ENCODE results near the gene SLC5A10. TPM values are rescaled to one million over a fixed set of nuclear protein-coding genes. Genes with fewer than 3 reads are reported as not detected.

Gene SLC5A10
- polyA plus RNA-seq, 1 donor (not counting 4 experiments of a cell fraction or from before 2014, with no cell fraction given): not detected

DNA sequence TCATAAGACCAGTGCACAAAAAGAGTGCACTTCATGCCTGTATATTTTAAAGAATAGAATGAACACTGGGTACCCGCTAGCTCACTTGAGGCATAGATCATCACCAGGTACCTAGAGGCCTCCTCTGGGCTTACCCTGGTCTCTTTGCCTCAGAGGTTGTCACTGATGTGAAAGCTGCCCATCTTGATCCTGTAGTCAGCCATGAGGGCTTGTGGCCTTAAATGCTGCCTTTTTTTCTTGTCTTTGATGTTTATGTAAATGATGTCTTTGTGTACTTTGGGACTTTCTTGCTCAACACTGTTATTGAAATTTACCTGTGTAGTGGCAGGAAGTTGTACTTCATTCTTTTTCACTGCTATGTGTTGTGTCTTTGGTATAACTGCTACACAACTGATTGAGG is 26.8 kb upstream of the SLC5A10 start:
- Histone ChIP-seq H3K9me1 (ENCODE audit: control insufficient read depth, extremely low read depth, insufficient read depth, low read length) (no peaks in the 10 kb centered on the region), H3K4me2 (ENCODE audit: control insufficient read depth, extremely low read depth, insufficient read depth, low read depth, low read length) (no peak overlapping the region), H2AFZ (ENCODE audit: control insufficient read depth, low read length) (no peak overlapping the region), H3K79me2 (ENCODE audit: control insufficient read depth, insufficient read depth, low read length) (peaks cover 1% of the 10 kb centered on the region), H3K27ac (ENCODE audit: control insufficient read depth, insufficient read depth, low read length) (no peak overlapping the region), H3K9ac (ENCODE audit: control insufficient read depth, extremely low read depth, insufficient read depth, low read length) (no peak overlapping the region), H3K9me3 (ENCODE audit: control insufficient read depth, low read depth, low read length) (no peaks in the 10 kb centered on the region), H4K20me1 (ENCODE audit: control insufficient read depth, extremely low read depth, insufficient read depth, low read length) (peaks cover 2% of the 10 kb centered on the region), H3K36me3 (ENCODE audit: control insufficient read depth in 2 of 2, extremely low read depth in 1 of 2, insufficient read depth in 2 of 2, low read length in 2 of 2) (peaks cover 8 to 14% of the 10 kb centered on the region in 2 experiments), H3K4me1 (ENCODE audit: control insufficient read depth, extremely low read depth, insufficient read depth, low read length) (peaks cover 17% of the 10 kb centered on the region), H3K27me3 (ENCODE audit: control insufficient read depth, extremely low read depth, insufficient read depth, low read length) (no peaks in the 10 kb centered on the region), H3K4me3 (ENCODE audit: control insufficient read depth in 2 of 3, extremely low read depth in 1 of 3, insufficient read depth in 2 of 3, low read depth in 1 of 3, low read length in 3 of 3) (no peak overlapping the region)
- DNase-seq (ENCODE audit: low read depth, low spot score): no peak
- FAIRE-seq: no peak
- TF ChIP-seq EZH2 (IDR thresholded peaks at IDR 0.05; ENCODE audit: low read length): no peak
- TF ChIP-seq, protein P1, sequence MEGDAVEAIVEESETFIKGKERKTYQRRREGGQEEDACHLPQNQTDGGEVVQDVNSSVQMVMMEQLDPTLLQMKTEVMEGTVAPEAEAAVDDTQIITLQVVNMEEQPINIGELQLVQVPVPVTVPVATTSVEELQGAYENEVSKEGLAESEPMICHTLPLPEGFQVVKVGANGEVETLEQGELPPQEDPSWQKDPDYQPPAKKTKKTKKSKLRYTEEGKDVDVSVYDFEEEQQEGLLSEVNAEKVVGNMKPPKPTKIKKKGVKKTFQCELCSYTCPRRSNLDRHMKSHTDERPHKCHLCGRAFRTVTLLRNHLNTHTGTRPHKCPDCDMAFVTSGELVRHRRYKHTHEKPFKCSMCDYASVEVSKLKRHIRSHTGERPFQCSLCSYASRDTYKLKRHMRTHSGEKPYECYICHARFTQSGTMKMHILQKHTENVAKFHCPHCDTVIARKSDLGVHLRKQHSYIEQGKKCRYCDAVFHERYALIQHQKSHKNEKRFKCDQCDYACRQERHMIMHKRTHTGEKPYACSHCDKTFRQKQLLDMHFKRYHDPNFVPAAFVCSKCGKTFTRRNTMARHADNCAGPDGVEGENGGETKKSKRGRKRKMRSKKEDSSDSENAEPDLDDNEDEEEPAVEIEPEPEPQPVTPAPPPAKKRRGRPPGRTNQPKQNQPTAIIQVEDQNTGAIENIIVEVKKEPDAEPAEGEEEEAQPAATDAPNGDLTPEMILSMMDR (optimal IDR thresholded peaks at IDR 0.05 in 1 of 3, IDR thresholded peaks at IDR 0.05 in 1 of 3, conservative IDR thresholded peaks at IDR 0.05 in 1 of 3; ENCODE audit: extremely low read depth in 1 of 3, insufficient read depth in 2 of 3, low read length in 3 of 3): no peak
- dilution Hi-C loops (cut with MboI; ENCODE audit: extremely low pct_ligation_motif_present, low sequenced_read_pairs): no loop called here

DNA sequence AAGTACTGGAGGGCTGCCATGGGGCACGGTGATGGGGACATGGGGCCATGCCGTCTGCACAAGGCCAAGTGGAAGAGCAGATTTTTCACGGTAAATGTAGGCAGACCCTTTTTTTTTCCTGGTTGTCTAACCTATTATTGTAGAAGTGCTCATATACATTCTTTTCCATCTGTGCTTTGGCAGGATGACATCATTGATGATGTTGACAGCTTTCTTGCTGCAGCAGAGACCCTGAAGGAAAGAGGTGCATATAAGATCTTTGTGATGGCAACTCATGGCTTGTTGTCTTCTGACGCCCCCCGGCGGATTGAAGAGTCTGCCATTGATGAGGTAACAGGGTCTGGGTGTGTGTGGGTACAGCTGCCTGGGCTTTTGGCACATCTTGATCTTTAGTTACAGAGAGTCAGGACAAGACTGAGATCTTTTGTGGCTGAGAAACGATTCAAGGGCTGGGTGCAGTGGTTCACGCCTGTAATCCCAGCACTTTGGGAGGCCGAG is 23.3 kb upstream of the SLC5A10 start:
- FAIRE-seq (no peak), DNase-seq (ENCODE audit: low read depth, low spot score) (no peak)
- Histone ChIP-seq H3K36me3 (ENCODE audit: control insufficient read depth in 2 of 2, extremely low read depth in 1 of 2, insufficient read depth in 2 of 2, low read length in 2 of 2) (peaks cover 14 to 22% of the 10 kb centered on the region in 2 experiments), H3K9me3 (ENCODE audit: control insufficient read depth, low read depth, low read length) (no peaks in the 10 kb centered on the region), H3K27ac (ENCODE audit: control insufficient read depth, insufficient read depth, low read length) (no peak overlapping the region), H3K9ac (ENCODE audit: control insufficient read depth, extremely low read depth, insufficient read depth, low read length) (no peak overlapping the region), H3K9me1 (ENCODE audit: control insufficient read depth, extremely low read depth, insufficient read depth, low read length) (no peaks in the 10 kb centered on the region), H3K79me2 (ENCODE audit: control insufficient read depth, insufficient read depth, low read length) (no peaks in the 10 kb centered on the region), H3K4me1 (ENCODE audit: control insufficient read depth, extremely low read depth, insufficient read depth, low read length) (no peaks in the 10 kb centered on the region), H4K20me1 (ENCODE audit: control insufficient read depth, extremely low read depth, insufficient read depth, low read length) (no peaks in the 10 kb centered on the region), H3K27me3 (ENCODE audit: control insufficient read depth, extremely low read depth, insufficient read depth, low read length) (no peaks in the 10 kb centered on the region), H3K4me2 (ENCODE audit: control insufficient read depth, extremely low read depth, insufficient read depth, low read depth, low read length) (no peak overlapping the region), H3K4me3 (ENCODE audit: control insufficient read depth in 2 of 3, extremely low read depth in 1 of 3, insufficient read depth in 2 of 3, low read depth in 1 of 3, low read length in 3 of 3) (no peak overlapping the region), H2AFZ (ENCODE audit: control insufficient read depth, low read length) (no peak overlapping the region)
- TF ChIP-seq, protein P1 (optimal IDR thresholded peaks at IDR 0.05 in 1 of 3, IDR thresholded peaks at IDR 0.05 in 1 of 3, conservative IDR thresholded peaks at IDR 0.05 in 1 of 3; ENCODE audit: extremely low read depth in 1 of 3, insufficient read depth in 2 of 3, low read length in 3 of 3): no peak
- no peak for TF ChIP-seq EZH2 (IDR thresholded peaks at IDR 0.05; ENCODE audit: low read length)
- dilution Hi-C loops (cut with MboI; ENCODE audit: extremely low pct_ligation_motif_present, low sequenced_read_pairs): no loop called here

Measured in keratinocyte (primary cell).